ENCODE measurements around the gene AOC3.

- TF ChIP-seq, protein P1, sequence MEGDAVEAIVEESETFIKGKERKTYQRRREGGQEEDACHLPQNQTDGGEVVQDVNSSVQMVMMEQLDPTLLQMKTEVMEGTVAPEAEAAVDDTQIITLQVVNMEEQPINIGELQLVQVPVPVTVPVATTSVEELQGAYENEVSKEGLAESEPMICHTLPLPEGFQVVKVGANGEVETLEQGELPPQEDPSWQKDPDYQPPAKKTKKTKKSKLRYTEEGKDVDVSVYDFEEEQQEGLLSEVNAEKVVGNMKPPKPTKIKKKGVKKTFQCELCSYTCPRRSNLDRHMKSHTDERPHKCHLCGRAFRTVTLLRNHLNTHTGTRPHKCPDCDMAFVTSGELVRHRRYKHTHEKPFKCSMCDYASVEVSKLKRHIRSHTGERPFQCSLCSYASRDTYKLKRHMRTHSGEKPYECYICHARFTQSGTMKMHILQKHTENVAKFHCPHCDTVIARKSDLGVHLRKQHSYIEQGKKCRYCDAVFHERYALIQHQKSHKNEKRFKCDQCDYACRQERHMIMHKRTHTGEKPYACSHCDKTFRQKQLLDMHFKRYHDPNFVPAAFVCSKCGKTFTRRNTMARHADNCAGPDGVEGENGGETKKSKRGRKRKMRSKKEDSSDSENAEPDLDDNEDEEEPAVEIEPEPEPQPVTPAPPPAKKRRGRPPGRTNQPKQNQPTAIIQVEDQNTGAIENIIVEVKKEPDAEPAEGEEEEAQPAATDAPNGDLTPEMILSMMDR (IDR thresholded peaks at IDR 0.05): peak; percentile 40 to 72 (median 64)
- no peak for TF ChIP-seq POLR2A (IDR thresholded peaks at IDR 0.05)
These were observed 31.0 kb upstream of the AOC3 start for GRCh38 chr17:42819939-42820535.

Data from right lobe of liver (tissue), 4 donors.